ENCODE data around the gene DKK1. TPM values are rescaled to one million over a fixed set of nuclear protein-coding genes. Genes with fewer than 3 reads are reported as not detected.

Gene DKK1
- total RNA-seq, 2 donors from 2014 or later, result not detected

- H3K4me1 Mint-ChIP-seq, result no peaks in the 10 kb centered on the region
- peaks cover 5% of the 10 kb centered on the region for H3K27me3 Mint-ChIP-seq
- H3K27ac Mint-ChIP-seq, result no peak overlapping the region
- ATAC-seq (no peak), DNase-seq (no peak)
- H3K36me3 Mint-ChIP-seq (ENCODE audit: low read depth), result no peaks in the 10 kb centered on the region
- H3K4me3 Mint-ChIP-seq, result no peak overlapping the region
- H3K9me3 ChIP-seq (ENCODE audit: control insufficient read depth, low read length, poor library complexity, severe bottlenecking), result no peaks in the 10 kb centered on the region
These were observed 13.3 kb upstream of the DKK1 start for GRCh38 chr10:52300599-52301277.

GRCh38 chr10:52308251-52309031 lies 5.6 kb upstream of the DKK1 start:
- H3K27ac Mint-ChIP-seq, result no peak overlapping the region
- DNase-seq, result no peak
- no peak for ATAC-seq
- H3K36me3 Mint-ChIP-seq (ENCODE audit: low read depth), result peaks cover 2% of the 10 kb centered on the region
- peak overlapping the region; percentile 9 for H3K4me3 Mint-ChIP-seq
- peaks cover 42% of the 10 kb centered on the region for H3K27me3 Mint-ChIP-seq
- peaks cover 11% of the 10 kb centered on the region for H3K4me1 Mint-ChIP-seq
- no peaks in the 10 kb centered on the region for H3K9me3 ChIP-seq (ENCODE audit: control insufficient read depth, low read length, poor library complexity, severe bottlenecking)

GRCh38 chr10:52312942-52313255 lies 1.2 kb upstream of the DKK1 start:
- peaks cover 65% of the 10 kb centered on the region for H3K27me3 Mint-ChIP-seq
- no peak for DNase-seq
- H3K4me1 Mint-ChIP-seq, result peaks cover 16% of the 10 kb centered on the region
- H3K9me3 ChIP-seq (ENCODE audit: control insufficient read depth, low read length, poor library complexity, severe bottlenecking), result no peaks in the 10 kb centered on the region
- H3K4me3 Mint-ChIP-seq, result no peak overlapping the region
- peaks cover 2% of the 10 kb centered on the region for H3K36me3 Mint-ChIP-seq (ENCODE audit: low read depth)
- no peak for ATAC-seq
- no peak overlapping the region for H3K27ac Mint-ChIP-seq

- peaks cover 2% of the 10 kb centered on the region for H3K36me3 Mint-ChIP-seq (ENCODE audit: low read depth)
- peaks cover 60% of the 10 kb centered on the region for H3K27me3 Mint-ChIP-seq
- H3K27ac Mint-ChIP-seq, result no peak overlapping the region
- no peaks in the 10 kb centered on the region for H3K9me3 ChIP-seq (ENCODE audit: control insufficient read depth, low read length, poor library complexity, severe bottlenecking)
- no peak for DNase-seq
- H3K4me1 Mint-ChIP-seq, result peaks cover 13% of the 10 kb centered on the region
- no peak for ATAC-seq
- no peak overlapping the region for H3K4me3 Mint-ChIP-seq
These were observed 687 bp upstream of the DKK1 start for GRCh38 chr10:52313256-52313932.

GRCh38 chr10:52314822-52315552 lies 906 bp downstream of the DKK1 start:
- peaks cover 10% of the 10 kb centered on the region for H3K4me1 Mint-ChIP-seq
- H3K36me3 Mint-ChIP-seq (ENCODE audit: low read depth), result peaks cover 2% of the 10 kb centered on the region
- H3K9me3 ChIP-seq (ENCODE audit: control insufficient read depth, low read length, poor library complexity, severe bottlenecking), result no peaks in the 10 kb centered on the region
- ATAC-seq, result peak; percentile 14
- no peak overlapping the region for H3K27ac Mint-ChIP-seq
- no peak for DNase-seq
- H3K27me3 Mint-ChIP-seq, result peaks cover 44% of the 10 kb centered on the region
- peak overlapping the region; percentile 73 for H3K4me3 Mint-ChIP-seq

- H3K36me3 Mint-ChIP-seq (ENCODE audit: low read depth), result peaks cover 2% of the 10 kb centered on the region
- peaks cover 41% of the 10 kb centered on the region for H3K27me3 Mint-ChIP-seq
- H3K4me1 Mint-ChIP-seq, result peaks cover 10% of the 10 kb centered on the region
- no peak for DNase-seq
- ATAC-seq, result no peak
- no peaks in the 10 kb centered on the region for H3K9me3 ChIP-seq (ENCODE audit: control insufficient read depth, low read length, poor library complexity, severe bottlenecking)
- H3K4me3 Mint-ChIP-seq, result no peak overlapping the region
- H3K27ac Mint-ChIP-seq, result no peak overlapping the region
These were observed 1.9 kb downstream of the DKK1 start for GRCh38 chr10:52316001-52316400.

- H3K9me3 ChIP-seq (ENCODE audit: control insufficient read depth, low read length, poor library complexity, severe bottlenecking), result no peaks in the 10 kb centered on the region
- H3K27me3 Mint-ChIP-seq, result peaks cover 36% of the 10 kb centered on the region
- H3K36me3 Mint-ChIP-seq (ENCODE audit: low read depth), result peaks cover 2% of the 10 kb centered on the region
- H3K4me1 Mint-ChIP-seq, result peaks cover 10% of the 10 kb centered on the region
- H3K27ac Mint-ChIP-seq, result no peak overlapping the region
- DNase-seq (no peak), ATAC-seq (no peak)
- H3K4me3 Mint-ChIP-seq, result no peak overlapping the region
These were observed 2.4 kb downstream of the DKK1 start for GRCh38 chr10:52316500-52316899.

- H3K27ac Mint-ChIP-seq, result no peak overlapping the region
- no peak overlapping the region for H3K4me3 Mint-ChIP-seq
- no peaks in the 10 kb centered on the region for H3K9me3 ChIP-seq (ENCODE audit: control insufficient read depth, low read length, poor library complexity, severe bottlenecking)
- H3K4me1 Mint-ChIP-seq, result peaks cover 8% of the 10 kb centered on the region
- H3K27me3 Mint-ChIP-seq, result peaks cover 26% of the 10 kb centered on the region
- DNase-seq, result no peak
- ATAC-seq, result no peak
- H3K36me3 Mint-ChIP-seq (ENCODE audit: low read depth), result no peaks in the 10 kb centered on the region
These were observed 4.1 kb downstream of the DKK1 start for GRCh38 chr10:52318136-52318701.

- Mint-ChIP-seq H3K36me3 (ENCODE audit: low read depth) (no peaks in the 10 kb centered on the region), H3K4me3 (no peak overlapping the region)
- ATAC-seq, result no peak
These were observed 4.9 kb downstream of the DKK1 start for GRCh38 chr10:52318822-52319464.

GRCh38 chr10:52319926-52320325 lies 5.8 kb downstream of the DKK1 start:
- no peak for DNase-seq
- H3K27ac Mint-ChIP-seq, result no peak overlapping the region
- peaks cover 9% of the 10 kb centered on the region for H3K27me3 Mint-ChIP-seq
- no peak overlapping the region for H3K4me3 Mint-ChIP-seq
- H3K36me3 Mint-ChIP-seq (ENCODE audit: low read depth), result no peaks in the 10 kb centered on the region
- ATAC-seq, result no peak
- no peaks in the 10 kb centered on the region for H3K9me3 ChIP-seq (ENCODE audit: control insufficient read depth, low read length, poor library complexity, severe bottlenecking)
- H3K4me1 Mint-ChIP-seq, result no peaks in the 10 kb centered on the region

More at GRCh38 chr10:52318822-52319464, 4.9 kb downstream of the DKK1 start:
- Mint-ChIP-seq H3K27me3 (peaks cover 19% of the 10 kb centered on the region), H3K4me1 (peaks cover 3% of the 10 kb centered on the region), H3K27ac (no peak overlapping the region)
- DNase-seq, result no peak
- no peaks in the 10 kb centered on the region for H3K9me3 ChIP-seq (ENCODE audit: control insufficient read depth, low read length, poor library complexity, severe bottlenecking)

- Mint-ChIP-seq H3K27ac (no peak overlapping the region), H3K4me3 (no peak overlapping the region), H3K36me3 (ENCODE audit: low read depth) (no peaks in the 10 kb centered on the region), H3K27me3 (no peaks in the 10 kb centered on the region), H3K4me1 (no peaks in the 10 kb centered on the region)
- H3K9me3 ChIP-seq (ENCODE audit: control insufficient read depth, low read length, poor library complexity, severe bottlenecking), result peaks cover 3% of the 10 kb centered on the region
- ATAC-seq (no peak), DNase-seq (no peak)
These were observed 8.2 kb downstream of the DKK1 start for GRCh38 chr10:52322323-52322722.

- Mint-ChIP-seq H3K4me1 (no peaks in the 10 kb centered on the region), H3K27ac (no peak overlapping the region), H3K27me3 (no peaks in the 10 kb centered on the region), H3K36me3 (ENCODE audit: low read depth) (no peaks in the 10 kb centered on the region), H3K4me3 (no peak overlapping the region)
- H3K9me3 ChIP-seq (ENCODE audit: control insufficient read depth, low read length, poor library complexity, severe bottlenecking), result peaks cover 3% of the 10 kb centered on the region
- DNase-seq (no peak), ATAC-seq (no peak)
These were observed 8.9 kb downstream of the DKK1 start for GRCh38 chr10:52322936-52323335.

Data from T-helper 17 cell (primary cell).